Measurements from ENCODE around the gene LYST.
A peak's percentile ranks its signal among the peaks of the same experiment; 100 is the strongest.

The LYST gene

DNA sequence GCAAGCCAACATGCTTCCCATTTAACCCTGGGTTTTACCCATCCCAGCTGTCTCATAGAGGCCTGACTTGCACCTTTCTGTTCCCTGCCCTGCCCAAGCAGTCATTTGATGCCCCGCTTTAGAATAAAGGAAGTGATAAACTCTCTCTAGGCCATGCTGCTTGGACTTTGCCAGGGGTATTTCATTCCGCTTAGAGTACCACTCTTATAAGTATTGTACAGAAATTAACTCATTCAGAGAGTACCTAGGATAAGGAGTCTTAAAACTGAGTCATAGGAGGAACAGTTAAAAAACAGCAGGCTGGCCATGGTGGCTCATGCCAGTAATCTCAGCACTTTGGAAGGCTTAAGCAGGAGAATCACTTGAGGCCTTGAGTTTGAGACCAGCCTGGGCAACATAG is 21.0 kb upstream of the LYST start:
- no peak for DNase-seq (ENCODE audit: low spot score)
- no peak for TF ChIP-seq CTCF (conservative IDR thresholded peaks at IDR 0.05; ENCODE audit: low read depth)
- CTCF ChIA-PET = interaction anchor here (0.7 to 1.0 kb wide), 2 partner anchors 21 to 84 kb away, joined by 5 to 7 read pairs; partner anchors contain the start of gene LYST
- H3K27ac ChIP-seq = no peak overlapping the region
- POLR2A ChIA-PET (ENCODE audit: low non-redundant PET) = no interaction called here

DNA sequence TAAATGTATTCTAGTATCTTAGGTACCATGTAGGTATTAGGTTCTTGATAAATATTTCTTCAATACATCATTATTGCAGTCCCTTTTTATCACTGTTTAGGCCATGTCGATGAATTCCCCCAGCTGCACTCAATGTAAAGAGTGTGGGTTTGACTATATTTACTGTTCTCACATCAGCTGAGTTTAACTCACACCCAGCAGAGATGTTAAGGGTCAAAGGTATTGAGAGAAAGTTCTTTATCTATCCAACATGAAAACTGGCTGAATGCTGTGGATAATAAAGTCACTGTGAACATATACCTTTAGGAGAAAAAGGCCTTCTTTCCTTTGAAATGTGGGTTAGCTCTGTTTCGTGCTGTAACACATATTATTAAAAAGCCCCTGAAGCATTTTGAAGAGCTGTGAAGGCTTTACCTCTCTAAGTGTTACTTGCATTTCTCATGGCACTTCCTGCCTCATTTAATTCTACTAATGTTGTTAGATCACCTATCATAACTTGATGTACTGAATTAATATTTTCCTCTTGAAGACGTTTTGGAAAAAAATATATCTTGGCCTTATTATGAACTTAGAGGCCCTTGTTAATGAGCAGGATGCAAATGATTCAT is 19.1 kb upstream of the LYST start:
- H3K27ac ChIP-seq = no peak overlapping the region
- ChIA-PET CTCF (interaction anchor here (0.7 kb wide), 1 partner anchor 94 kb away, joined by 4 read pairs; no protein-coding TSS in a partner anchor), POLR2A (ENCODE audit: low non-redundant PET) (no interaction called here)
- no peak for DNase-seq (ENCODE audit: low spot score)
- TF ChIP-seq CTCF (conservative IDR thresholded peaks at IDR 0.05; ENCODE audit: low read depth) = no peak

GRCh38 chr1:235883261-235883927 is 16.7 kb upstream of the LYST start:
- ChIA-PET CTCF (no interaction called here), POLR2A (ENCODE audit: low non-redundant PET) (no interaction called here)
- 0 out of 2 replicates have a peak overlapping the region, but pooled peaks have one; percentile 1 for H3K27ac ChIP-seq
- DNase-seq (ENCODE audit: low spot score) = peak; percentile 28
- TF ChIP-seq CTCF (conservative IDR thresholded peaks at IDR 0.05; ENCODE audit: low read depth) = no peak

- DNase-seq (ENCODE audit: low spot score) = no peak
- ChIA-PET CTCF (no interaction called here), POLR2A (ENCODE audit: low non-redundant PET) (no interaction called here)
- TF ChIP-seq CTCF (conservative IDR thresholded peaks at IDR 0.05; ENCODE audit: low read depth) = no peak
- H3K27ac ChIP-seq = no peak overlapping the region
Measured at GRCh38 chr1:235882816-235883215, 16.1 kb upstream of the LYST start.

GRCh38 chr1:235881930-235882700 is 15.4 kb upstream of the LYST start:
- TF ChIP-seq CTCF (conservative IDR thresholded peaks at IDR 0.05; ENCODE audit: low read depth) = no peak

GRCh38 chr1:235878082-235878811 is 11.5 kb upstream of the LYST start:
- no peak for TF ChIP-seq CTCF (conservative IDR thresholded peaks at IDR 0.05; ENCODE audit: low read depth)
- H3K27ac ChIP-seq = no peak overlapping the region
- CTCF ChIA-PET = interaction anchor here (0.7 kb wide), 1 partner anchor 71 kb away, joined by 3 read pairs; no protein-coding TSS in a partner anchor
- DNase-seq (ENCODE audit: low spot score) = no peak
- POLR2A ChIA-PET (ENCODE audit: low non-redundant PET) = no interaction called here

More at GRCh38 chr1:235881930-235882700, 15.4 kb upstream of the LYST start:
- ChIA-PET CTCF (no interaction called here), POLR2A (ENCODE audit: low non-redundant PET) (no interaction called here)
- H3K27ac ChIP-seq = no peak overlapping the region
- DNase-seq (ENCODE audit: low spot score) = no peak
